ENCODE measurements around the gene GRB2. TPM values are rescaled to one million over a fixed set of nuclear protein-coding genes. Genes with fewer than 3 reads are reported as not detected.
"Not testable (repeated sequence)": the region's sequence is repeated elsewhere in the genome, so short reads cannot be mapped to it uniquely, and the experiment has no call there.

Gene GRB2
- total and polyA plus RNA-seq, 7 experiments from 2014 or later = 112 to 167 (median 145) TPM

DNA sequence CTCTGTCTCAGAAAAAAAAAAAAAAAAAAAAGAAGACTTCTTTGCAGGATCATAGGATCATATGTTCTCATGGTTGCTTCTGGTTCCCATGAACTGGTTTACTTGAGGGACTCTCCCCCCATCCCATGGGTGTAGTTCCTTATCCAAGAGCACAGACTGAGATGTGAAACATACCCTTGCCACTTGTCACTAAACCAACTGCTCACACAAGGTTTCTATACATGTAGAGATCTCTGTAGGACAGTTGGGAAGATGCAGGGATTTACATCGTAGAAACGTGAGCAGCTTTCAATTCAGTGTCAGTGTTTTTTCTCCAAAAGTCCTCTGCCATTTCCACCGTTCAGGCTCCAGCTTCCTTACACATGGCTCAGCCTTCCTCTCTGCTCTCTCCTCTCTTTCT is 39.8 kb upstream of the GRB2 start:
- Mint-ChIP-seq H3K36me3 (no peaks in the 10 kb centered on the region), H3K27me3 (peaks cover 0 to 2% (median 0%) of the 10 kb centered on the region in 5 donors), H3K4me3 (no peak overlapping the region), H3K27ac (no peak overlapping the region), H3K4me1 (no peaks in the 10 kb centered on the region), H3K9me3 (no peaks in the 10 kb centered on the region)
- intact Hi-C loops (cut with micrococcal nuclease) = no loop called here
- DNase-seq = no peak
- H3K4me1 ChIP-seq (ENCODE audit: control insufficient read depth in 2 of 2, insufficient read depth in 2 of 2, low read length in 2 of 2) = no peaks in the 10 kb centered on the region
- H3K36me3 ChIP-seq (ENCODE audit: control insufficient read depth in 2 of 3, insufficient read depth in 3 of 3, low read length in 3 of 3) = no peaks in the 10 kb centered on the region
- no peak for ATAC-seq
- no peak overlapping the region for H3K4me3 ChIP-seq (ENCODE audit: low read length)
- ChIA-PET POLR2A (no interaction called here), CTCF (no interaction called here)
- no peak overlapping the region for H3K27ac ChIP-seq (ENCODE audit: low read depth, low read length)
- H3K27me3 ChIP-seq (ENCODE audit: control insufficient read depth in 2 of 2, insufficient read depth in 2 of 2, low read length in 2 of 2) = no peaks in the 10 kb centered on the region
- H3K9me3 ChIP-seq (ENCODE audit: control insufficient read depth in 2 of 3, low read length in 3 of 3) = no peaks in the 10 kb centered on the region

DNA sequence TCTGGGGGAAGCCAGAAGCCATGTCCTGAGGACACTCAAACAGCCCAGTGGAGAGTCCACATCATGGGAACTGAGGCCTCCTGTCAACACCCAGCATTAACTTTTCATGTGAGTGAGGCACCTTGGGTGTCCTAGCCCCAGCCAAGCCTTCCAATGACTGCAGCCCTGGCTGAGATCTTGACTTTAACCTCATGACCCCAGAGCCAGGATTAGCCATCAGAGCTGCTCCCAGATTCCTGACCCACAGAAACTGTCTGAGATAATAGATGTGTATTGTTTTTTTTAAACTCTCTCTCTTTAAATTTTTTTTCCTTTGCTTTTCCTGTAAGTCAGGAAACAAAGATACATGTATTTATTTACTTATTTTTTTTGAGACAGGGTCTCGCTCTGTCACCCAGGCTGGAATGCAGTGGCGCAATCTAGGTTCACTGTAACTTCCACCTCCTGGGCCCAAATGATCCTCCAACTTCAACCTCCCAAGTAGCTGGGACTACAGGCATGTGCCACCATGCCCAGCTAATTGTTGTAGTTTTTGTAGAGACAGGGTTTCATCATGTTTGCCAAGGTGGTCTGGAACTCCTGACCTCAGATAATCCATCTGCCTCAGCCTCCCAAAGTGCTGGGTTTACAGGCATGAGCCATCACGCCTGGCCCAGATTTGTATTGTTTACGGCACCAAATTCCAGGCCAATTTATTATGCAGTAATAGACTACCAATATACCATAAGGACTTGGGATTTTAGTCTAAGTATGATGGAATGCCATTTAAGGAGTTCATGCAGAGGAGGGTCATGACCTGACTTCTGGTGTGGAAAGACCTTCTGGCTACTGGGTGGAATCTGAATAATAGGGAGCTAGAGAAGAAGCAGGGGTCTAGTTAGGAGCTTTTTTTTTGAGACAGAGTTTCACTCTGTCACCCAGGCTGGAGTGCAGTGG is 37.0 kb upstream of the GRB2 start:
- H3K36me3 ChIP-seq (ENCODE audit: control insufficient read depth in 2 of 3, insufficient read depth in 3 of 3, low read length in 3 of 3) = no peaks in the 10 kb centered on the region
- Mint-ChIP-seq H3K4me3 (no peak overlapping the region), H3K27ac (peak overlapping the region in 2 of 9 donors; percentile 26 to 77), H3K9me3 (no peaks in the 10 kb centered on the region), H3K36me3 (no peaks in the 10 kb centered on the region), H3K4me1 (no peaks in the 10 kb centered on the region), H3K27me3 (peaks cover 0 to 2% (median 0%) of the 10 kb centered on the region in 5 donors)
- ATAC-seq = no peak
- no peaks in the 10 kb centered on the region for H3K9me3 ChIP-seq (ENCODE audit: control insufficient read depth in 2 of 3, low read length in 3 of 3)
- no peak overlapping the region for H3K4me3 ChIP-seq (ENCODE audit: low read length)
- no peak overlapping the region for H3K27ac ChIP-seq (ENCODE audit: low read depth, low read length)
- no peak for DNase-seq
- ChIA-PET CTCF (interaction anchor here (0.6 kb wide), 1 partner anchor 653 kb away, joined by 3 read pairs; no protein-coding TSS in a partner anchor), POLR2A (no interaction called here)
- H3K4me1 ChIP-seq (ENCODE audit: control insufficient read depth in 2 of 2, insufficient read depth in 2 of 2, low read length in 2 of 2) = no peaks in the 10 kb centered on the region
- H3K27me3 ChIP-seq (ENCODE audit: control insufficient read depth in 2 of 2, insufficient read depth in 2 of 2, low read length in 2 of 2) = no peaks in the 10 kb centered on the region
- intact Hi-C loops (cut with micrococcal nuclease) = no loop called here

DNA sequence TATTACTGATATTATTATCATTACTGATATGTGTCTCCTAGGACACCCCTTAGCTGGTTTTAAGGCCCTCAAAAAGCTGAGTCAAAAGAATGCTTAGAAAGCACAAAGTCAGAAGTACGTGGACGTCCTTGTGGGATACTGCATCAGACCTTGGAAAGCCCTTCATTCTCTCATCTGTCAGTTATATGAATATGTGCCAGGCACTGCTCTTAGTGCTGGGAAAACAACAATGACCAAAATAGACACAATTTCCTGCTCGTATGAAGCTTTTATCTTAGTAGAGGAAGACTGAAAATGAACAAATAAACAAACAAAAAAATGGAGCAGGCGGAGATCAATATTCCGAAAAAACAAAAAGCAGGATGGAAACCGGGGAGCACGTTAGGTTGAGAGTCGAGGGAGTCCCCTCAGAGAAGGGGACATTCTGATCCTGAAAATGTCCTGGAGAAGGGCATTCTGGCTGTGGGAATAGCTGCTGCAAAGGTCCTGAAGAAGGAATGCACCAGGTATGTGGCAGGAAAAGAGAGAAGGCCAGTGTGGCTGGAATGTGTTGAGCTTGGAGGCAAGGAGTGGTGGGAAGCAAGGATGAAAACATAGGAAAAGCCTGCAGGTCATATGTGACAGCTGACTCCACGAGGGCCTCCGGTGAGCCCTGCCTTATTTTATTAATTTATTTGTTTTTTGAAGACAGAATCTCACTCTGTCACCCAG is 35.4 kb upstream of the GRB2 start:
- no peak for ATAC-seq
- H3K4me1 Mint-ChIP-seq = peaks cover 0 to 5% (median 4%) of the 10 kb centered on the region in 7 donors
- H3K27ac Mint-ChIP-seq = no peak overlapping the region
- intact Hi-C loops (cut with micrococcal nuclease) = no loop called here
- peaks cover 0 to 5% (median 0%) of the 10 kb centered on the region in 5 donors for H3K27me3 Mint-ChIP-seq
- H3K36me3 Mint-ChIP-seq = no peaks in the 10 kb centered on the region
- CTCF ChIA-PET = interaction anchor here (0.6 kb wide), 1 partner anchor 98 kb away, joined by 4 read pairs; no protein-coding TSS in a partner anchor
- H3K9me3 Mint-ChIP-seq = no peaks in the 10 kb centered on the region
- no peak overlapping the region for H3K4me3 Mint-ChIP-seq
- H3K36me3 ChIP-seq (ENCODE audit: control insufficient read depth in 2 of 3, insufficient read depth in 3 of 3, low read length in 3 of 3) = no peaks in the 10 kb centered on the region
- H3K4me1 ChIP-seq (ENCODE audit: control insufficient read depth in 2 of 2, insufficient read depth in 2 of 2, low read length in 2 of 2) = peaks cover 0 to 4% of the 10 kb centered on the region in 2 donors
- H3K27ac ChIP-seq (ENCODE audit: low read depth, low read length) = no peak overlapping the region
- no peak overlapping the region for H3K4me3 ChIP-seq (ENCODE audit: low read length)
- no peaks in the 10 kb centered on the region for H3K27me3 ChIP-seq (ENCODE audit: control insufficient read depth in 2 of 2, insufficient read depth in 2 of 2, low read length in 2 of 2)
- no peak for DNase-seq
- POLR2A ChIA-PET = interaction anchor here (1.3 kb wide), 1 partner anchor 76 kb away, joined by 3 read pairs; the partner anchor contains the start of gene TSEN54
- no peaks in the 10 kb centered on the region for H3K9me3 ChIP-seq (ENCODE audit: control insufficient read depth in 2 of 3, low read length in 3 of 3)

DNA sequence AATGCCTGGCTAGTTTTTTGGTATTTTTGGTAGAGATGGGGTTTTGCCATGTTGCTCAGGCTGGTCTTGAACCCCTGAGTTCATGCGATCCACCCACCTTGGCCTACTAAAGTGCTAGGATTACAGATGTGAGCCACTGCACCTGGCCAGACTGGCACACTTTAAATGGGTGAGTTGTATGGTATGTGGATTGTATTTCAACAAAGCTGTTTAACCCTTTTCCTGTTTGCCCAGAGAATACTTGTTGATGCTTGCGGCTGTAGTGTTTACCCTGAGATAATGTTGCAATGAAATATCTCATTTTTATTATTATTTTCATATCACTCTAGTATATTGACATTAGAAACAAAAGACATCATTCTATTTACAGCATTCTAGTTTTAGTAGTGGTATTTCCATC is 33.8 kb upstream of the GRB2 start:
- Histone ChIP-seq H3K9me3 (ENCODE audit: control insufficient read depth in 2 of 3, low read length in 3 of 3) (no peaks in the 10 kb centered on the region), H3K4me3 (ENCODE audit: low read length) (no peak overlapping the region), H3K27me3 (ENCODE audit: control insufficient read depth in 2 of 2, insufficient read depth in 2 of 2, low read length in 2 of 2) (no peaks in the 10 kb centered on the region), H3K4me1 (ENCODE audit: control insufficient read depth in 2 of 2, insufficient read depth in 2 of 2, low read length in 2 of 2) (peaks cover 0 to 15% of the 10 kb centered on the region in 2 donors), H3K27ac (ENCODE audit: low read depth, low read length) (no peak overlapping the region), H3K36me3 (ENCODE audit: control insufficient read depth in 2 of 3, insufficient read depth in 3 of 3, low read length in 3 of 3) (no peaks in the 10 kb centered on the region)
- H3K27ac Mint-ChIP-seq = no peak overlapping the region
- H3K27me3 Mint-ChIP-seq = peaks cover 0 to 15% (median 0%) of the 10 kb centered on the region in 5 donors
- no peaks in the 10 kb centered on the region for H3K36me3 Mint-ChIP-seq
- CTCF ChIA-PET = no interaction called here
- no peak overlapping the region for H3K4me3 Mint-ChIP-seq
- DNase-seq = no peak
- no peaks in the 10 kb centered on the region for H3K9me3 Mint-ChIP-seq
- H3K4me1 Mint-ChIP-seq = peaks cover 0 to 14% (median 5%) of the 10 kb centered on the region in 7 donors
- intact Hi-C loops (cut with micrococcal nuclease) = no loop called here
- no peak for ATAC-seq
- POLR2A ChIA-PET = no interaction called here

DNA sequence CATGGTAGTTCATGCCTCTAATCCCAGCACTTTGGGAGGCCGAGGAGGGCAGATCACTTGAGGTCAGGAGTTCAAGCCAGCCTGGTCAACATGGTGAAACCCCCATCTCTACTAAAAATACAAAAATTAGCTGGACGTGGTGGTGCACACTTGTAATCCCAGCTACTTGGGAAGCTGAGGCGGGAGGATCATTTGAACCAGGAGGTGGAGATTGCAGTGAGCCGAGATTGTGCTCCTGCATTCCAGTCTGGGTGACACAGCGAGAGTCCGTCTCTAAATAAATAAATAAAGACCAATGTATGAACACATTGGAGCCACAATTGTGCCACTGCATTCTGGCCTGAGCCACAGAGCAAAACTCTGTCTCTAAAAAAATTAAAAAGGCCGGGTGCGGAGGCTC is 31.9 kb upstream of the GRB2 start:
- peaks cover 0 to 14% (median 5%) of the 10 kb centered on the region in 7 donors for H3K4me1 Mint-ChIP-seq
- CTCF ChIA-PET; DNase-seq; H3K9me3 Mint-ChIP-seq; H3K9me3 ChIP-seq (ENCODE audit: control insufficient read depth in 2 of 3, low read length in 3 of 3); H3K27me3 ChIP-seq (ENCODE audit: control insufficient read depth in 2 of 2, insufficient read depth in 2 of 2, low read length in 2 of 2); H3K4me3 Mint-ChIP-seq; ATAC-seq; H3K36me3 ChIP-seq (ENCODE audit: control insufficient read depth in 2 of 3, insufficient read depth in 3 of 3, low read length in 3 of 3); H3K36me3 Mint-ChIP-seq; H3K27ac Mint-ChIP-seq; H3K4me3 ChIP-seq (ENCODE audit: low read length); POLR2A ChIA-PET; H3K27ac ChIP-seq (ENCODE audit: low read depth, low read length); intact Hi-C loops (cut with micrococcal nuclease): not testable (repeated sequence)
- peaks cover 0 to 27% (median 0%) of the 10 kb centered on the region in 5 donors for H3K27me3 Mint-ChIP-seq
- H3K4me1 ChIP-seq (ENCODE audit: control insufficient read depth in 2 of 2, insufficient read depth in 2 of 2, low read length in 2 of 2) = peaks cover 0 to 15% of the 10 kb centered on the region in 2 donors

DNA sequence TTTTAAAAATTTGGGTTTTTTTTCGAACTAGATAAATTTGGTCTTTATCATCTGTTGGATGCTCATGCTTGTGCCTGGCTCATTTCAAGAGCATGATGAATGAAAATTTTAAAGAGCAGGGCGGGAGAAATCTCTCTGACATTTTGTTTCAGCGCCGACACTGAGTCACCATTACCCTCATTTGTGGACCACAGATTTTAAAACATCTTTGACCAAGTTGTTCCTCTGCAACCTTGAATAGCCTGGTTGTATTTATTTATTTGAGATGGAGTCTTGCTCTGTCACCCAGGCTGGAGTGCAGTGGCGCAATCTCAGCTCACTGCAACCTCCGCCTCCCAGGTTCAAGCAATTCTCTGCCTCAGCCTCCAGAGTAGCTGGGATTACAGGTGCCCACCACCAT is 29.0 kb upstream of the GRB2 start:
- intact Hi-C loops (cut with micrococcal nuclease) = not testable (repeated sequence)
- POLR2A ChIA-PET = interaction anchor here (1.2 kb wide), 1 partner anchor 346 kb away, joined by 3 read pairs; no protein-coding TSS in a partner anchor

More for the DNA sequence above, 29.0 kb upstream of the GRB2 start:
- ATAC-seq; H3K27ac ChIP-seq (ENCODE audit: low read depth, low read length); H3K36me3 ChIP-seq (ENCODE audit: control insufficient read depth in 2 of 3, insufficient read depth in 3 of 3, low read length in 3 of 3); H3K4me3 ChIP-seq (ENCODE audit: low read length); DNase-seq; H3K9me3 Mint-ChIP-seq; H3K4me3 Mint-ChIP-seq; H3K27ac Mint-ChIP-seq; CTCF ChIA-PET; H3K9me3 ChIP-seq (ENCODE audit: control insufficient read depth in 2 of 3, low read length in 3 of 3); H3K36me3 Mint-ChIP-seq; H3K27me3 ChIP-seq (ENCODE audit: control insufficient read depth in 2 of 2, insufficient read depth in 2 of 2, low read length in 2 of 2): not testable (repeated sequence)
- peaks cover 0 to 14% (median 5%) of the 10 kb centered on the region in 7 donors for H3K4me1 Mint-ChIP-seq
- peaks cover 0 to 15% of the 10 kb centered on the region in 2 donors for H3K4me1 ChIP-seq (ENCODE audit: control insufficient read depth in 2 of 2, insufficient read depth in 2 of 2, low read length in 2 of 2)
- peaks cover 0 to 39% (median 4%) of the 10 kb centered on the region in 5 donors for H3K27me3 Mint-ChIP-seq

Data from naive thymus-derived CD4-positive, alpha-beta T cell (primary cell).